GM10266 (cell line): ENCODE data around the gene PTCD1.
"Not testable (repeated sequence)": the region's sequence is repeated elsewhere in the genome, so short reads cannot be mapped to it uniquely, and the experiment has no call there.

Experiments
- DNase-seq: peaks from one replicate; pipeline ENCODE4 v3.0.0; 2012; ENCODE audit errors: extremely low spot score
- CTCF ChIP-seq: IDR thresholded peaks from 2 replicates; pipeline ENCODE4 v1.5.1; 2012; ENCODE audit warnings: mild to moderate bottlenecking, low read depth; ENCODE audit not compliant: control insufficient read depth, insufficient read depth; ENCODE audit errors: missing control alignments

The PTCD1 gene

GRCh38 chr7:99380032-99380822 is 58.4 kb downstream of the PTCD1 start:
- DNase-seq: peak; percentile 79
- TF ChIP-seq CTCF: no peak

GRCh38 chr7:99379693-99380031 is 58.9 kb downstream of the PTCD1 start:
- DNase-seq: not testable (repeated sequence)

- no peak for TF ChIP-seq CTCF
- peak; percentile 56 for DNase-seq
Observed at GRCh38 chr7:99379043-99379577, 59.5 kb downstream of the PTCD1 start.

GRCh38 chr7:99375070-99375807 is 63.4 kb downstream of the PTCD1 start:
- DNase-seq: peak; percentile 83
- TF ChIP-seq CTCF: no peak

GRCh38 chr7:99374111-99375064 is 64.2 kb downstream of the PTCD1 start, which contains the start of gene ARPC1B:
Gene ARPC1B, plus strand, starts transcription at chr7:99374730. Its CDS starts 10,985 bp downstream, at chr7:99385715.
- TF ChIP-seq CTCF: no peak
- peak; percentile 98 for DNase-seq

- DNase-seq: no peak
Observed at GRCh38 chr7:99373091-99374066, 65.2 kb downstream of the PTCD1 start.

More at GRCh38 chr7:99373091-99374066, 65.2 kb downstream of the PTCD1 start:
- TF ChIP-seq CTCF: no peak
